T1000 (cell line): ENCODE measurements around the gene ZNF48.

Source experiments
- DNase-seq: peaks from one replicate; lab custom pipeline; 2025; ENCODE audit warnings: mixed read lengths; lab: John Stamatoyannopoulos, UW

The ZNF48 gene

GRCh38 chr16:30444231-30445148, 49.3 kb downstream of the ZNF48 start:
- no peak for DNase-seq

GRCh38 chr16:30445149-30445407, 49.9 kb downstream of the ZNF48 start:
- DNase-seq, result no peak

GRCh38 chr16:30445408-30446202, 50.4 kb downstream of the ZNF48 start, which contains the start of gene SEPHS2:
SEPHS2 (minus strand) TSS chr16:30445874; CDS start chr16:30445727, 147 bp downstream.
- DNase-seq, result peak; percentile 95

GRCh38 chr16:30446203-30446595, 51.0 kb downstream of the ZNF48 start:
- no peak for DNase-seq

- DNase-seq, result no peak
Measured at GRCh38 chr16:30447512-30448226, 52.4 kb downstream of the ZNF48 start.

- DNase-seq, result no peak
Measured at GRCh38 chr16:30449116-30449435, 53.9 kb downstream of the ZNF48 start.
